ENCODE results near the gene CD79B.

Gene CD79B

GRCh38 chr17:63950940-63951907, 19.1 kb upstream of the CD79B start:
- DNase-seq, result no peak

GRCh38 chr17:63949576-63950250, 17.6 kb upstream of the CD79B start:
- DNase-seq, result no peak

- DNase-seq, result no peak
Observed at GRCh38 chr17:63948521-63948920, 16.4 kb upstream of the CD79B start.

GRCh38 chr17:63947711-63948330, 15.7 kb upstream of the CD79B start:
- DNase-seq, result no peak

- DNase-seq, result no peak
Observed at GRCh38 chr17:63946440-63947363, 14.6 kb upstream of the CD79B start.

- no peak for DNase-seq
Observed at GRCh38 chr17:63945784-63946439, 13.8 kb upstream of the CD79B start.

- DNase-seq, result no peak
Observed at GRCh38 chr17:63944736-63945499, 12.8 kb upstream of the CD79B start.

- DNase-seq, result no peak
Observed at GRCh38 chr17:63943745-63944144, 11.6 kb upstream of the CD79B start.

- DNase-seq, result no peak
Observed at GRCh38 chr17:63942309-63942985, 10.3 kb upstream of the CD79B start.

GRCh38 chr17:63941751-63942150, 9.6 kb upstream of the CD79B start:
- DNase-seq, result no peak

GRCh38 chr17:63941162-63941561, 9.0 kb upstream of the CD79B start:
- no peak for DNase-seq

- no peak for DNase-seq
Observed at GRCh38 chr17:63940584-63940983, 8.5 kb upstream of the CD79B start.

- DNase-seq, result no peak
Observed at GRCh38 chr17:63939884-63940283, 7.8 kb upstream of the CD79B start.

GRCh38 chr17:63939401-63939800, 7.3 kb upstream of the CD79B start:
- DNase-seq, result no peak

- DNase-seq, result no peak
Observed at GRCh38 chr17:63937920-63938319, 5.8 kb upstream of the CD79B start.

GRCh38 chr17:63937319-63937718, 5.2 kb upstream of the CD79B start:
- no peak for DNase-seq

GRCh38 chr17:63934183-63935112, 2.3 kb upstream of the CD79B start:
- DNase-seq, result no peak

GRCh38 chr17:63933598-63933997, 1.5 kb upstream of the CD79B start:
- DNase-seq, result no peak

- DNase-seq, result no peak
Observed at GRCh38 chr17:63932721-63933120, 590 bp upstream of the CD79B start.

Measured in HCEC 1CT (cell line).